OCI-LY1 (cell line): Measurements from ENCODE around the gene FGF4.

Experiments
- CTCF ChIP-seq: fragments of 200-600 bp; sonication (generic), shearing (Covaris generic); IDR thresholded peaks from 2 replicates; pipeline ENCODE4 v1.5.1; 2017; ENCODE audit warnings: mild to moderate bottlenecking, antibody characterized with exemption, low read length, moderate library complexity, mixed read lengths
- EZH2 ChIP-seq: fragments of 200-600 bp; sonication (generic), shearing (Covaris generic); IDR thresholded peaks from 2 replicates; pipeline ENCODE4 v1.8.0; 2017; ENCODE audit warnings: borderline replicate concordance, mixed run types, mild to moderate bottlenecking, antibody characterized with exemption, low read length, moderate library complexity, mixed read lengths

GRCh38 chr11:69765498-69765995 lies 9.6 kb downstream of the FGF4 start:
- TF ChIP-seq EZH2 (no peak), CTCF (no peak)
